K562 (cell line): ENCODE measurements around the gene RBP7. TPM values are rescaled to one million over a fixed set of nuclear protein-coding genes. Genes with fewer than 3 reads are reported as not detected.

Experiments used
- ATAC-seq: fragments of 200-7000 bp; cut with Tn5 transposase; 3 replicates; pipeline ENCODE4 v1.9.1; 2020; ENCODE audit warnings: moderate library complexity
- BruUV-seq: library from RNA; stranded (reverse); fragments of 400-500 nt; replicated peaks from 2 replicates; lab custom pipeline; 2021; lab: Mats Ljungman, UMichigan
- CTCF ChIA-PET: fragments of 300-600 bp; formaldehyde crosslinking; extraction: SDS; loops from one replicate; lab custom pipeline; 2021; ENCODE audit warnings: low intra/inter-chr PET ratio; lab: Yijun Ruan, JAX
- POLR2A ChIA-PET: fragments of 300-600, 350-650 bp; sonication (Branson Sonifier 250); formaldehyde crosslinking; extraction: SDS; loops from one replicate; lab custom pipeline; 2021; ENCODE audit warnings: antibody characterized with exemption, inconsistent platforms; lab: Yijun Ruan, JAX
- DNase-seq, 4 experiments: peaks; one replicate each; pipeline versions ENCODE4 v3.0.0 to v3.0.0-alpha.2; 2011 to 2018; ENCODE audit warnings: low spot score in 3 of 4, mixed read lengths in 3 of 4; ENCODE audit errors: extremely low read depth in 1 of 4
- FAIRE-seq: peaks from 2 replicates; lab custom pipeline; 2011; peaks lifted over from hg19 to GRCh38; lab: Jason Lieb, UNC
- H2AFZ ChIP-seq: 2 replicates; pipeline ENCODE4 v1.6.0; 2011; ENCODE audit warnings: low read depth, low read length, control low read depth, inconsistent platforms
- H3K27ac ChIP-seq: fragments of 200-600 bp; 3 replicates; pipeline ENCODE4 v1.8.0; 2011; ENCODE audit warnings: low read depth, mild to moderate bottlenecking, control low read depth, inconsistent platforms, low read length, moderate library complexity, mixed read lengths; ENCODE audit errors: extremely low read depth
- H3K27me3 ChIP-seq, 2 experiments: fragments of 300-600 bp in 1 of 2; 2 replicates in 1 of 2; 3 replicates in 1 of 2; pipeline versions ENCODE4 v1.6.0 to v1.8.0; 2011; ENCODE audit warnings: inconsistent platforms in 2 of 2, low read length in 2 of 2, mild to moderate bottlenecking in 1 of 2, mixed read lengths in 1 of 2, moderate library complexity in 1 of 2; ENCODE audit not compliant: control insufficient read depth in 2 of 2, insufficient read depth in 2 of 2
- H3K36me3 ChIP-seq: fragments of 300-600 bp; 3 replicates; pipeline ENCODE4 v1.8.0; 2011; ENCODE audit warnings: mild to moderate bottlenecking, low read length, inconsistent platforms; ENCODE audit not compliant: control insufficient read depth, insufficient read depth
- H3K4me1 ChIP-seq, 2 experiments: fragments of 200-600 bp in 1 of 2; replicated peaks in 1 of 2; 2 replicates in 1 of 2; 3 replicates in 1 of 2; pipeline versions ENCODE4 v1.5.1 to v1.8.0; 2011; ENCODE audit warnings: inconsistent platforms in 2 of 2, low read length in 2 of 2, mild to moderate bottlenecking in 1 of 2, mixed read lengths in 1 of 2, moderate library complexity in 1 of 2; ENCODE audit not compliant: control insufficient read depth in 2 of 2, insufficient read depth in 2 of 2
- H3K4me2 ChIP-seq: 2 replicates; pipeline ENCODE4 v1.6.1; 2011; ENCODE audit warnings: low read length, control low read depth, inconsistent platforms, mixed read lengths; ENCODE audit not compliant: insufficient read depth
- H3K4me3 ChIP-seq: fragments of 200-600 bp; sonication (generic), shearing (Covaris generic); 2 replicates; pipeline ENCODE4 v1.5.1; 2016; ENCODE audit warnings: control low read depth, inconsistent platforms
- H3K79me2 ChIP-seq: fragments of 200-600 bp; 3 replicates; pipeline ENCODE4 v1.8.0; 2011; ENCODE audit warnings: low read length, inconsistent platforms; ENCODE audit not compliant: control insufficient read depth, insufficient read depth
- H3K9ac ChIP-seq, 2 experiments: 2 replicates each; pipeline versions ENCODE4 v1.6.0 to v1.6.1; 2011; ENCODE audit warnings: low read depth in 2 of 2, low read length in 2 of 2, control low read depth in 1 of 2, inconsistent platforms in 1 of 2, mild to moderate bottlenecking in 1 of 2, mixed read lengths in 1 of 2; ENCODE audit not compliant: insufficient read depth in 1 of 2
- H3K9me1 ChIP-seq: one replicate; pipeline ENCODE4 v1.6.0; 2011; ENCODE audit warnings: inconsistent platforms, mild to moderate bottlenecking, low read length, moderate library complexity; ENCODE audit not compliant: control insufficient read depth, insufficient read depth
- H3K9me3 ChIP-seq: replicated peaks from 2 replicates; pipeline ENCODE4 v1.5.1; 2011; ENCODE audit warnings: low read depth, low read length, inconsistent platforms; ENCODE audit not compliant: control insufficient read depth, insufficient read depth
- H4K20me1 ChIP-seq: replicated peaks from 2 replicates; pipeline ENCODE4 v1.6.1; 2011; ENCODE audit warnings: low read length, inconsistent platforms, mixed read lengths; ENCODE audit not compliant: control insufficient read depth, insufficient read depth
- BCOR ChIP-seq: fragments of 450-650 bp; IDR thresholded peaks from 2 replicates; pipeline ENCODE4 v1.6.1; 2016
- BRF2 ChIP-seq: IDR thresholded peaks from 3 replicates; pipeline ENCODE4 v1.6.1; 2011; ENCODE audit warnings: borderline replicate concordance, mild to moderate bottlenecking; ENCODE audit not compliant: insufficient read length, insufficient read depth
- CAMTA2 ChIP-seq: fragments of 250-450 bp; sonication (Bioruptor Pico); conservative IDR thresholded peaks from 2 replicates; pipeline ENCODE4 v1.5.1; 2022
- DLX4 ChIP-seq: fragments of 250-450 bp; sonication (Bioruptor Pico); IDR thresholded peaks from 2 replicates; pipeline ENCODE4 v1.6.1; 2021; ENCODE audit warnings: mild to moderate bottlenecking
- HNRNPUL1 ChIP-seq: fragments of 200-400 bp; formaldehyde crosslinking; IDR thresholded peaks from 2 replicates; pipeline ENCODE4 v1.6.1; 2017; ENCODE audit warnings: low read length
- KDM4B ChIP-seq, 2 experiments: fragments of 450-650 bp in 1 of 2; sonication (generic) in 1 of 2; IDR thresholded peaks; 2 replicates each; pipeline ENCODE4 v1.6.1; 2016 to 2017; ENCODE audit warnings: borderline replicate concordance in 2 of 2, antibody characterized with exemption in 1 of 2, low read depth in 1 of 2, mild to moderate bottlenecking in 1 of 2
- RREB1 ChIP-seq: fragments of 250-450 bp; sonication (Bioruptor Pico); IDR thresholded peaks from 2 replicates; pipeline ENCODE4 v1.4.0; 2020
- ZBTB49 ChIP-seq: sonication (generic); formaldehyde crosslinking; IDR thresholded peaks from 2 replicates; pipeline ENCODE4 v1.8.0; 2022; ENCODE audit warnings: missing genetic modification reagents, mild to moderate bottlenecking, borderline replicate concordance
- ZNF140 ChIP-seq: fragments of 250-450 bp; sonication (Bioruptor Pico); IDR thresholded peaks from 2 replicates; pipeline ENCODE4 v1.8.0; 2021; ENCODE audit warnings: moderate library complexity, mild to moderate bottlenecking, inconsistent platforms
- ZNF282 ChIP-seq: sonication (generic); formaldehyde crosslinking; IDR thresholded peaks from 2 replicates; pipeline ENCODE4 v1.8.1; 2023; ENCODE audit warnings: missing genetic modification reagents
- ZNF449 ChIP-seq: fragments of 250-450 bp; sonication (Bioruptor Pico); IDR thresholded peaks from 2 replicates; pipeline ENCODE4 v1.8.0; 2022; ENCODE audit warnings: moderate library complexity, mild to moderate bottlenecking, inconsistent platforms
- WGBS: fragments of 100-300 bp; shearing (Covaris generic); methylation state at CpG from one replicate; pipeline ENCODE4 v1.1.6; 2016; ENCODE audit warnings: low coverage, mixed read lengths; ENCODE audit not compliant: insufficient coverage; ENCODE audit errors: missing lambda C conversion rate; 5-methylcytosine and 5-hydroxymethylcytosine counted together
- in situ Hi-C: fragments of 300-500 bp; cut with MboI; formaldehyde crosslinking; loops from 4 replicates; pipeline ENCODE4 v1.15.0; 2018; ENCODE audit warnings: inconsistent platforms, mixed read lengths
- intact Hi-C: fragments of 100-400 bp; cut with micrococcal nuclease; formaldehyde crosslinking; loops from 2 replicates; pipeline ENCODE4 v1.14.2; 2022
- polyA plus RNA-seq, 8 experiments: library from polyadenylated mRNA; depleted of rRNA in 4 of 8; stranded (reverse) in 5 of 8; unstranded in 3 of 8; fragments of >200 nt; fragmentation: Nextera tagmentation in 2 of 8; fragmentation: Illumina TruSeq in 1 of 8; extraction: Ambion mirVana in 2 of 8; extraction: Trizol in 1 of 8; gene quantifications; 2 replicates each; pipeline versions ENCODE4 v1.2.1 to v1.2.3, GENCODE V29; 2011 to 2014; ENCODE audit warnings: inconsistent platforms in 1 of 8, missing spikeins in 1 of 8
- total RNA-seq, 7 experiments: library from RNA; depleted of rRNA in 6 of 7; stranded (reverse); fragments of >200 nt in 6 of 7; fragmentation: Illumina TruSeq in 2 of 7; extraction: Trizol in 2 of 7; gene quantifications; 2 replicates each; pipeline versions ENCODE4 v1.2.1 to v1.2.3, GENCODE V29; 2011 to 2021; ENCODE audit warnings: low replicate concordance in 1 of 7

RBP7 gene
- total and polyA plus RNA-seq, 9 of the 15 experiments (the other 6 are each of a cell fraction or from before 2014, with no cell fraction given) = not detected

GRCh38 chr1:9992910-9993309 lies 4.1 kb upstream of the RBP7 start:
- Histone ChIP-seq H3K27me3 (peaks cover 10 to 18% of the 10 kb centered on the region in 2 experiments; a peak in 4 of 5 replicates), H3K4me3 (no peak overlapping the region), H3K27ac (no peak overlapping the region), H3K79me2 (no peaks in the 10 kb centered on the region), H3K9ac (no peak overlapping the region), H3K9me1 (no peaks in the 10 kb centered on the region), H3K4me1 (peaks cover 0 to 12% of the 10 kb centered on the region in 2 experiments; a peak in 1 of 5 replicates), H3K4me2 (no peak overlapping the region), H3K36me3 (no peaks in the 10 kb centered on the region), H3K9me3 (no peaks in the 10 kb centered on the region), H2AFZ (no peak overlapping the region), H4K20me1 (no peaks in the 10 kb centered on the region)
- ATAC-seq = no peak
- intact Hi-C loops = no loop called here
- no TSS peak for BruUV-seq
- ChIA-PET CTCF (no interaction called here), POLR2A (interaction anchor here (0.5 to 1.4 kb wide), 4 partner anchors 8 to 198 kb away, joined by 3 to 6 read pairs (median 4); no protein-coding TSS in a partner anchor)
- no peak for DNase-seq
- in situ Hi-C loops = no loop called here
- FAIRE-seq = no peak
- 17% methylated on average over 5 of the region's 5 CpGs for WGBS
- TF ChIP-seq KDM4B (IDR thresholded peaks at IDR 0.05; ENCODE audit: borderline replicate concordance in 2 of 2, low read depth in 1 of 2) (no peak), ZBTB49 (CRISPR knock-in tag) (no peak), HNRNPUL1 (no peak), ZNF140 (no peak), RREB1 (CRISPR knock-in tag) (no peak), BRF2 (no peak), ZNF282 (CRISPR knock-in tag) (no peak), CAMTA2 (CRISPR knock-in tag) (no peak), DLX4 (no peak), ZNF449 (CRISPR knock-in tag) (no peak), BCOR (no peak)
